HEK293 (cell line): Measurements from ENCODE around the gene RAD51AP1.

Experiments used
- EGR2 ChIP-seq: fragments of 450-650 bp; formaldehyde crosslinking; IDR thresholded peaks from 2 replicates; pipeline ENCODE4 v1.5.1; 2016; ENCODE audit warnings: low read depth, missing biosample characterization, missing genetic modification characterization
- PRDM1 ChIP-seq: fragments of 450-650 bp; formaldehyde crosslinking; IDR thresholded peaks from 2 replicates; pipeline ENCODE4; 2016; ENCODE audit warnings: missing biosample characterization, missing genetic modification characterization
- PRDM10 ChIP-seq: fragments of 450-650 bp; formaldehyde crosslinking; IDR thresholded peaks from 2 replicates; pipeline ENCODE4 v1.5.1; 2016; ENCODE audit warnings: missing biosample characterization, missing genetic modification characterization
- REPIN1 ChIP-seq: fragments of 450-650 bp; formaldehyde crosslinking; IDR thresholded peaks from 2 replicates; pipeline ENCODE4 v1.5.1; 2017; ENCODE audit warnings: missing biosample characterization, missing genetic modification characterization, low read depth
- ZEB2 ChIP-seq: fragments of 450-650 bp; formaldehyde crosslinking; IDR thresholded peaks from 2 replicates; pipeline ENCODE4 v1.5.1; 2016; ENCODE audit warnings: missing biosample characterization, missing genetic modification characterization
- ZFP3 ChIP-seq: fragments of 450-650 bp; formaldehyde crosslinking; IDR thresholded peaks from 2 replicates; pipeline ENCODE4 v1.5.1; 2016; ENCODE audit warnings: low read depth, missing biosample characterization, missing genetic modification characterization
- ZNF133 ChIP-seq: fragments of 450-650 bp; formaldehyde crosslinking; IDR thresholded peaks from 2 replicates; pipeline ENCODE4 v1.5.1; 2016; ENCODE audit warnings: missing biosample characterization, missing genetic modification characterization
- ZNF24 ChIP-seq: fragments of 450-650 bp; formaldehyde crosslinking; IDR thresholded peaks from 2 replicates; pipeline ENCODE4 v1.5.1; 2016; ENCODE audit warnings: missing biosample characterization, missing genetic modification characterization
- ZNF391 ChIP-seq: fragments of 450-650 bp; formaldehyde crosslinking; IDR thresholded peaks from 2 replicates; pipeline ENCODE4 v1.5.1; 2016; ENCODE audit warnings: low read depth, missing biosample characterization, missing genetic modification characterization, borderline replicate concordance
- ZNF513 ChIP-seq: fragments of 450-650 bp; IDR thresholded peaks from 2 replicates; pipeline ENCODE4 v1.5.1; 2018; ENCODE audit warnings: missing biosample characterization, missing genetic modification characterization
- ZNF561 ChIP-seq: fragments of 450-650 bp; IDR thresholded peaks from 2 replicates; pipeline ENCODE4 v1.5.1; 2018; ENCODE audit warnings: missing biosample characterization, missing genetic modification characterization, borderline replicate concordance
- ZNF596 ChIP-seq: fragments of 450-650 bp; IDR thresholded peaks from 2 replicates; pipeline ENCODE4 v1.5.0; 2018; ENCODE audit warnings: missing biosample characterization, mild to moderate bottlenecking, missing genetic modification characterization, moderate library complexity
- ZNF707 ChIP-seq: fragments of 450-650 bp; formaldehyde crosslinking; IDR thresholded peaks from 2 replicates; pipeline ENCODE4 v1.5.1; 2016; ENCODE audit warnings: missing biosample characterization, missing genetic modification characterization
- TF ChIP-seq, protein P1 (sequence below): fragments of 450-650 bp; formaldehyde crosslinking; IDR thresholded peaks from 2 replicates; pipeline ENCODE4 v1.5.1; 2016; ENCODE audit warnings: missing biosample characterization, missing genetic modification characterization

DNA sequence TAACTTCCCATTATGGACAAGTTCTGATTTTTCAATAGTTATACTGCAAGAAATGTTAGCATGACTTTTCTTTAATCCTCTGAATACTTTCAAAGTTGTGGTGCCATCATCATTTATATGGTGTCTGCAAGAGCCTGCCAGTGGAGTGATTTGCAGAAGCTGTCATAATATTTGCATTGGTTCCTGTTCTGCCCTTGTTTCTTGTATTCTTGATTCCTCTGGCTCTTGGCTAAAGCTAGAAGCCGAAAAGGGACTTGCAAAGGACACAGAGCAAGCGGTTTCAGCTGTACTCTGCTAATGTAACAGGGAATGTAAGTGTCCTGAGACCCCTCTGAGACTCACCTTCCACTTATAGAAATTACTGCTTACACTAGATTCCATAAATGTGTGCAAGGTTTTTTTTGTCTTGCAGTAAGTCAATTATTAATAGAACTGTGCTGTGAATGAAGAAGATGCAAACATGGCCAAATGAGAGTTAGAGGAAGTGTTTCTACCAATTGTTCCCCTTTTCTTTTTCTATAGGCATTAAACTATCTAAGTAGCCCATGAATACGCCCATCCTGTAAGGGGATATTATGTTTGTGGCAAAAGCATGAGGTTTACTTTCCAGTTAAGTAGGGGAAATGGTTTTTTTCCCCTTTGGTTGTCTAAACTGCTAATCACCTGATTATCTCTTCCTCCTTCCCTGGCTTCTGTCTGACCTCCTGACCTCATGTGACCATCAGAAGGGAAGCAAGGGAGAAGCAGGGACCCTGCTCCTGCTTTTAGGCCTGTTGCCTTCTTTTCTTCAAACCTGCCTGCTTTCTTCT is 28.6 kb downstream of the RAD51AP1 start:
- TF ChIP-seq ZNF133 (tag by site-specific recombination) (no peak), ZFP3 (tag by site-specific recombination) (no peak), PRDM1 (tag by site-specific recombination) (no peak), ZNF513 (no peak), ZNF707 (no peak), REPIN1 (tag by site-specific recombination) (no peak), PRDM10 (tag by site-specific recombination) (no peak), ZNF561 (tag by site-specific recombination) (no peak), ZNF391 (no peak), ZEB2 (tag by site-specific recombination) (no peak), ZNF596 (tag by site-specific recombination) (no peak), EGR2 (tag by site-specific recombination) (no peak), ZNF24 (no peak)
- TF ChIP-seq, protein P1, sequence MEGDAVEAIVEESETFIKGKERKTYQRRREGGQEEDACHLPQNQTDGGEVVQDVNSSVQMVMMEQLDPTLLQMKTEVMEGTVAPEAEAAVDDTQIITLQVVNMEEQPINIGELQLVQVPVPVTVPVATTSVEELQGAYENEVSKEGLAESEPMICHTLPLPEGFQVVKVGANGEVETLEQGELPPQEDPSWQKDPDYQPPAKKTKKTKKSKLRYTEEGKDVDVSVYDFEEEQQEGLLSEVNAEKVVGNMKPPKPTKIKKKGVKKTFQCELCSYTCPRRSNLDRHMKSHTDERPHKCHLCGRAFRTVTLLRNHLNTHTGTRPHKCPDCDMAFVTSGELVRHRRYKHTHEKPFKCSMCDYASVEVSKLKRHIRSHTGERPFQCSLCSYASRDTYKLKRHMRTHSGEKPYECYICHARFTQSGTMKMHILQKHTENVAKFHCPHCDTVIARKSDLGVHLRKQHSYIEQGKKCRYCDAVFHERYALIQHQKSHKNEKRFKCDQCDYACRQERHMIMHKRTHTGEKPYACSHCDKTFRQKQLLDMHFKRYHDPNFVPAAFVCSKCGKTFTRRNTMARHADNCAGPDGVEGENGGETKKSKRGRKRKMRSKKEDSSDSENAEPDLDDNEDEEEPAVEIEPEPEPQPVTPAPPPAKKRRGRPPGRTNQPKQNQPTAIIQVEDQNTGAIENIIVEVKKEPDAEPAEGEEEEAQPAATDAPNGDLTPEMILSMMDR: no peak
